NCI-H1417 (cell line): Measurements from ENCODE around the gene ACAD8.
A peak's percentile ranks its signal among the peaks of the same experiment; 100 is the strongest.
"Not testable (repeated sequence)": the region's sequence is repeated elsewhere in the genome, so short reads cannot be mapped to it uniquely, and the experiment has no call there.

Source experiments
- DNase-seq, 3 experiments: peaks; one replicate each; lab custom pipeline; 2025; lab: John Stamatoyannopoulos, UW

ACAD8 gene

GRCh38 chr11:134240592-134240991, 12.8 kb upstream of the ACAD8 start:
- no peak for DNase-seq

- DNase-seq = peak in 1 of 3 experiments; percentile 39
These were observed 11.0 kb upstream of the ACAD8 start for GRCh38 chr11:134242376-134242775.

GRCh38 chr11:134243913-134244312, 9.5 kb upstream of the ACAD8 start:
- no peak for DNase-seq

- peak in 1 of 3 experiments; percentile 22 for DNase-seq
These were observed 8.8 kb upstream of the ACAD8 start for GRCh38 chr11:134244593-134244992.

GRCh38 chr11:134245434-134245833, 7.9 kb upstream of the ACAD8 start:
- no peak for DNase-seq

- no peak for DNase-seq
These were observed 7.3 kb upstream of the ACAD8 start for GRCh38 chr11:134246100-134246499.

- DNase-seq = no peak
These were observed 6.7 kb upstream of the ACAD8 start for GRCh38 chr11:134246678-134247077.

GRCh38 chr11:134248910-134249480, 4.4 kb upstream of the ACAD8 start:
- DNase-seq = no peak

- no peak for DNase-seq
These were observed 3.1 kb upstream of the ACAD8 start for GRCh38 chr11:134250246-134250645.

- DNase-seq = no peak
These were observed 2.7 kb upstream of the ACAD8 start for GRCh38 chr11:134250675-134251074.

GRCh38 chr11:134252346-134253187, 801 bp upstream of the ACAD8 start:
- DNase-seq = peak in 1 of 3 experiments; percentile 48

- DNase-seq = no peak
These were observed 1.2 kb downstream of the ACAD8 start for GRCh38 chr11:134254433-134255183.

GRCh38 chr11:134255184-134255561, 1.8 kb downstream of the ACAD8 start:
- not testable (repeated sequence) for DNase-seq

GRCh38 chr11:134257101-134257500, 3.7 kb downstream of the ACAD8 start:
- no peak for DNase-seq

GRCh38 chr11:134258577-134258976, 5.2 kb downstream of the ACAD8 start:
- DNase-seq = no peak

GRCh38 chr11:134260503-134260902, 7.1 kb downstream of the ACAD8 start:
- no peak for DNase-seq

- DNase-seq = no peak
These were observed 7.6 kb downstream of the ACAD8 start for GRCh38 chr11:134260983-134261382.

- DNase-seq = peak; percentile 24 to 57 (median 40)
These were observed 8.5 kb downstream of the ACAD8 start for GRCh38 chr11:134261626-134262488.

- DNase-seq = no peak
These were observed 11.8 kb downstream of the ACAD8 start for GRCh38 chr11:134264966-134265764.

- DNase-seq = no peak
These were observed 13.1 kb downstream of the ACAD8 start for GRCh38 chr11:134266440-134266839.

- no peak for DNase-seq
These were observed 13.5 kb downstream of the ACAD8 start for GRCh38 chr11:134266841-134267251.
